Spinal cord (tissue), 10 donors: ENCODE results near the gene SLC39A12. TPM values are rescaled to one million over a fixed set of nuclear protein-coding genes. Genes with fewer than 3 reads are reported as not detected.

Experiments used
- DNase-seq, 6 donors: peaks; one replicate each; pipeline versions ENCODE4 v3.0.0 to v3.0.0-alpha.2; 2013 to 2015; ENCODE audit warnings: low spot score in 6 of 6, low read depth in 4 of 6
- H3K27ac ChIP-seq: one replicate; pipeline ENCODE4 v1.5.1; 2013; ENCODE audit warnings: low read depth, low read length, control low read depth
- H3K27me3 ChIP-seq: one replicate; pipeline ENCODE4 v1.6.1; 2013; ENCODE audit warnings: low read length; ENCODE audit not compliant: control insufficient read depth, insufficient read depth
- H3K36me3 ChIP-seq: one replicate; pipeline ENCODE4 v1.6.1; 2013; ENCODE audit warnings: low read length; ENCODE audit not compliant: control insufficient read depth, insufficient read depth
- H3K4me1 ChIP-seq: one replicate; pipeline ENCODE4 v1.6.1; 2013; ENCODE audit warnings: low read length; ENCODE audit not compliant: control insufficient read depth, insufficient read depth
- H3K4me3 ChIP-seq: one replicate; pipeline ENCODE4 v1.5.1; 2013; ENCODE audit warnings: low read depth, low read length, control low read depth
- H3K9me3 ChIP-seq: one replicate; pipeline ENCODE4 v1.6.1; 2013; ENCODE audit warnings: low read length; ENCODE audit not compliant: control insufficient read depth, insufficient read depth
- WGBS: methylation state at CpG from one replicate; pipeline ENCODE4 v1.1.5; 2013; ENCODE audit warnings: missing lambda C conversion rate; ENCODE audit not compliant: insufficient coverage; 5-methylcytosine and 5-hydroxymethylcytosine counted together
- polyA plus RNA-seq, 2 donors: library from polyadenylated mRNA; unstranded; fragments of 120-200 nt; gene quantifications; one replicate each; pipeline ENCODE4 v1.2.1, GENCODE V29; 2013; ENCODE audit not compliant: insufficient read length in 2 of 2
- total RNA-seq, 2 donors: library from RNA; depleted of rRNA in 1 of 2; stranded (reverse); fragments of 120-200 nt in 1 of 2; fragments of >200 nt in 1 of 2; gene quantifications; one replicate each; pipeline versions ENCODE4 v1.2.3 to v1.2.4, GENCODE V29; 2013 to 2014
- donor health status: healthy.

The SLC39A12 gene
- total and polyA plus RNA-seq, 4 donors, result 5.7 to 46.9 (median 10.2) TPM

DNA sequence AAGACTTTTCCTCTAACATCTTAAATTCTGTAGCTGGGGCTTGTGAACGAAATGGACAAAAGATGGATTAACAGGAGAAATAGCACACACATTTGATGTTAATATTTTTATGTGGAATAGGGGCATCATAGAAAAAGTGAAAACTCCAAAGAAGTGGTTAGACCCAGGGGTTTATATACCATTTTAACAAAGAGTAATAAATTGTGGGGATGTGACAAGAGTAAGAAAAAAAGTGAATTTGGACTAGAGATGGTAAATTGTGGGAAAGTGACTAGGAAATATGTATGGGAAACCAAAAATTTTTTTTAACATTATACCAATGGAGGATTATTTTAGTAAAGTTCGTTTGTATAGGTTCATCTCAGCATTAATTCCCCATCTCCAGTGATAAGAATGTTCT lies 8.2 kb downstream of the SLC39A12 start:
- Histone ChIP-seq H3K9me3 (peaks cover 1% of the 10 kb centered on the region), H3K4me3 (no peak overlapping the region), H3K27ac (no peak overlapping the region), H3K27me3 (no peaks in the 10 kb centered on the region), H3K36me3 (no peaks in the 10 kb centered on the region), H3K4me1 (no peaks in the 10 kb centered on the region)
- WGBS, result no CpG with 5 or more reads among the region's 2 CpGs
- DNase-seq, result no peak

DNA sequence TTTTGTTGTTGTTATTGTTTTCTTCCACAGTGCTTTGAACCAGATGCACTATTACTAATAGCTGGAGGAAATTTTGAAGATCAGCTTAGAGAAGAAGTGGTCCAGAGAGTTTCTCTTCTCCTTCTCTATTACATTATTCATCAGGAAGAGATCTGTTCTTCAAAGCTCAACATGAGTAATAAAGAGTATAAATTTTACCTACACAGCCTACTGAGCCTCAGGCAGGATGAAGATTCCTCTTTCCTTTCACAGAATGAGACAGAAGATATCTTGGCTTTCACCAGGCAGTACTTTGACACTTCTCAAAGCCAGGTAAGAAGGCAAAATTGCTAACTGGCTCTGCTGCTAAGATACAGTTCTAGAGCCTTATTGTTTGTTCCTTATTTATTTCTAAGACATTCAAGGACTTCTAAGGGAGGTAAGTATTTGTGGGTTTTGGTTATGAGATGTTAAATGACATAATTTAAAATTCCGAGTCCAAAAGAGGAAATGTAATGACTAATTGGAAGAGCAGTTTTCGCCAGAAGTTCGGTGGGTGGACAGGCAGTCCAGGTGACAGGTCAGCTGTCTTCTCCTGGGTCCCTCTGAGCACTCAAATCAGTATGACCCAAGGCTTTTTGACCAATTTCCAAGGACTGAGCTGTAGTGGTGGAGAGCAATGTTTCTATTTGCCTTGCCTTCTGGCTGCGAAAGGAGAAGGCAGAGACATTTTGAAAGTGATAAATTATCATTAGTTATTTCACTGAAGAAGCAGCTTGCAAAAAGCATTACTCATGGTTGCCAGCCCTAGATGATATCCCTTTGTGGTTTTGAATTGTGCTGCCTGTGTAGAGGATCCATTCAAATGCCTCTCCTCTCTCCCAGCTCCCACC lies 10.1 kb downstream of the SLC39A12 start:
- H3K27me3 ChIP-seq, result no peaks in the 10 kb centered on the region
- WGBS, result 96% methylated on average over 3 of the region's 4 CpGs
- no peaks in the 10 kb centered on the region for H3K36me3 ChIP-seq
- H3K4me1 ChIP-seq, result no peaks in the 10 kb centered on the region
- H3K9me3 ChIP-seq, result peaks cover 1% of the 10 kb centered on the region
- DNase-seq, result peak in 1 of 6 donors; percentile 13
- no peak overlapping the region for H3K4me3 ChIP-seq
- H3K27ac ChIP-seq, result no peak overlapping the region

DNA sequence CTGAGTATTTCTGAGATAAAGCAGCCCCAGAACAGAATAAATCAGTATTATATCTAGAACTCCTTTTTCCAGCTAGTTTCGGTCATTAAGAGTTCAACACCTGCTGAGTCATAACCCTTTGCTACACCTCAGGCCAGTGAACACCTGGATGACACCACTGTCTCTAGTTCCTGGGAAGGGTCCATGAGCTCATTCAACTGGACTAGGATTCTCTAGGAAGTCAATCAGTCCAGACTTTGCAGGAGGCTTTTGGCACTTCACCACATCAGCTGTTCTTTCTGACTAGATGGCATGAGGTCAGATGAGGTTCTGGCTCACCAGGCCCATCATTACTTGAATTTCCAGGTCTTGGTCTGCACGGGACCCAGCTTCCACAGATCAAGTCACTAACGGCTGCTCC lies 11.7 kb downstream of the SLC39A12 start:
- Histone ChIP-seq H3K27me3 (no peaks in the 10 kb centered on the region), H3K4me3 (no peak overlapping the region), H3K36me3 (no peaks in the 10 kb centered on the region), H3K4me1 (no peaks in the 10 kb centered on the region), H3K9me3 (peaks cover 1% of the 10 kb centered on the region), H3K27ac (no peak overlapping the region)
- DNase-seq, result no peak
- 96% methylated on average over 3 of the region's 3 CpGs for WGBS

DNA sequence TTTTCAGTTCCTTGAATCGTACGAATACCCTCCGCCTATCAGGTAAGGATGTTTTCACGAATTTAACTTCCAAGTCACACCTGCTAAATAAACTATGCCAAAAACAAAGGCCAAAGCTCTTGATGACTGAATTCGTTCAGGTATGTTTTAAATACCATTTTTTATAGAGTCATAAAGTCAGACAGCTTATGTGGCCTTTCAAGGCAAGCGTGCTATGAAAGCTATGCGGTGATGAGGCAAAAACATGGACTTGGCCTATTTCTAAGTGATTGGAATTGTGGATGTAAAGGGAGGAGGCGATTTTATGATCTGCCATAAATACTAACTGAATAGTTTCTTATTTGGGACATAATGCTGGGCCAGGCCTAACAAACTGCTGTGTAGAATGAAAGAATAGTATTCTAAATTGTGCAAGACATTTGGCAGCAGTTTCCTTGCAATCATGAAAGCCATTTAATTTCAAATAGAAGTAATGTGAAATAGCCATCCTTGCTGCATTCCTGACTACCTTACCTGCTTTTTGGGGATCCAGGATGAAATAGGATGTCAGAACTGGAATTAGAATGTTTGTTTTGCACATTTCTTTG lies 14.0 kb downstream of the SLC39A12 start:
- no peaks in the 10 kb centered on the region for H3K4me1 ChIP-seq
- no peak overlapping the region for H3K27ac ChIP-seq
- H3K9me3 ChIP-seq, result no peaks in the 10 kb centered on the region
- H3K4me3 ChIP-seq, result no peak overlapping the region
- no peaks in the 10 kb centered on the region for H3K36me3 ChIP-seq
- no peak for DNase-seq
- H3K27me3 ChIP-seq, result no peaks in the 10 kb centered on the region
- 100% methylated on average over 2 of the region's 8 CpGs for WGBS

DNA sequence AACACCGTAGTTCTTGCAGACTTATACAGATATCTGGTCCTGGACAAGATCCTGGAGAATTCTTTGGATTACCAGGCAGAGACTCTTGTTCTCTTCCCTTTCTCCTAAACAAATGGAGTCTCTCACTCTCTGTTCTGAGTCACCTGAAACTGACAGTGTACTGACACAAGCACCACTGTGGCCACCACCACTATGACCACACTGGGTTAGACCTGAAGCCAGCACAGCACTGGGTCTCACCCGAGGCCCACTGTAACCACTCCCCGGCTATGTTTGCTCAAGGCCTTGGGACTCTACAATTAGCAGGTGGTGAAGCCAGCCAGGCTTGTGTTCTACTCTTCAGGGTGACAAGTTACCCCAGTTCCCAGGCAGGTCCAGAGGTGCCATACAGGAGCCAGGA lies 22.8 kb downstream of the SLC39A12 start:
- H3K27me3 ChIP-seq, result no peaks in the 10 kb centered on the region
- H3K27ac ChIP-seq, result no peak overlapping the region
- no peaks in the 10 kb centered on the region for H3K36me3 ChIP-seq
- no peak for DNase-seq
- 96% methylated on average over 3 of the region's 3 CpGs for WGBS
- H3K9me3 ChIP-seq, result no peaks in the 10 kb centered on the region
- no peaks in the 10 kb centered on the region for H3K4me1 ChIP-seq
- H3K4me3 ChIP-seq, result no peak overlapping the region

DNA sequence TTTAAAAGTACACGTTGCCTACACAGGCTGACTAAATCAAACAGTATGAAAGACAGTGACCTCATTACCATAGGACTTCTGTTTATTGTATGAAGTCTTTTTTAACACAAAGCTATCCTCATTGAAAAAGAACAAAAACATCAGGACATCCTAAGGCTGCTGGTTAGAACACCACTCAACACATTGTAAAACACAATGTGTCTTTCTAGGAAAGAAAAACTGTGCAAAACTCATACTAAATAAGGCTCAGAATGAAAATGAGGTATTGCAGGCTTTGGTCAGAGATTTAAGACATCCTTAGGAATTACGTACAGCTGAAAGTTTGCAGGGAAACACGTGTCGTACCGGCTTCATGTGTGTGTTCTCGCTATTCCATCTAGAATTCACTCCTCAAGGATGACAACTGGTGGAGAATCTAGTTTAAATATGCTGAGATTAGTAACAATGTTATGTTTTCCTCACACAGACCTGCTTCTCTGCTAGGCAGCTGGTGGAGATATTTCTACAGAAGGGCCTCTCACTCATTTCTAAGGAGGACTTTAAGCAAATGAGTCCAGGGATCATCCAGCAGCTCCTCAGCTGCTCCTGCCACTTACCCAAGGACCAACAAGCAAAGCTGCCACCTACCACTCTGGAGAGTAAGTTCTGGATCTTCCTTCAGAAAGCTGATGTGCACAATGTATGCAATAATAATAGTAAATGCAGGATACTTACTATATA lies 29.3 kb downstream of the SLC39A12 start:
- no peaks in the 10 kb centered on the region for H3K4me1 ChIP-seq
- no peaks in the 10 kb centered on the region for H3K36me3 ChIP-seq
- H3K27me3 ChIP-seq, result no peaks in the 10 kb centered on the region
- no peak for DNase-seq
- H3K4me3 ChIP-seq, result no peak overlapping the region
- H3K9me3 ChIP-seq, result no peaks in the 10 kb centered on the region
- no peak overlapping the region for H3K27ac ChIP-seq
- WGBS, result 95% methylated on average over 4 of the region's 6 CpGs

DNA sequence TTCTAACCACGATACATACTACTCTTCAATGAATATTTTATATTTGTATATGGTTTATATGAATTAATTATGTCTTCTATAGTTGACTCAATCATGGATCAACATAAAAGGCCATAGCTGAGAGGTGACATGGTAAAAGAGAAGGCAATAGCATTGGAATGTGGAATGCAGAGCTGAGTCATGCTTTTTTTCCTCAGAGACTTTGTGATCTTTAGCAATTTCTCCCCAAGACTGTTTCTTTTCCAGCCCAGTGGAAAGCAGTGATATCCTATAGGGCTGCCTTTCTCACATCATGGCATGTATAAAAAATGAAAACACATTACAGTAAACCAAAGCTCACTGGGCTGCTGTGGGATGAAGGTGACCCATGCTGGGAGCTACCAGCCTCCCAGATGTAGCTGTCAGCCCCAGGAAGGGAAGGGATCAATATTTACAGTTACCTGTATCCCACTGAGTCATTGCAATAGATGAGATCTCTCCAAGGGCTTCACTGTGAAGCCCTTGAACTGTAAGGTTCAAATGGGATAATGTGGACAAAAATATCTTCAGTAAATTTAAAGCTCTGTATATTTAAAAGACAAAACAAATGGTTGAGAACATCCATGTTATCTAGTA lies 30.2 kb downstream of the SLC39A12 start:
- Histone ChIP-seq H3K4me3 (no peak overlapping the region), H3K4me1 (no peaks in the 10 kb centered on the region), H3K27me3 (no peaks in the 10 kb centered on the region), H3K9me3 (no peaks in the 10 kb centered on the region), H3K36me3 (no peaks in the 10 kb centered on the region), H3K27ac (no peak overlapping the region)
- DNase-seq, result peak in 1 of 6 donors; percentile 11
- no CpG with 5 or more reads among the region's 1 CpG for WGBS

DNA sequence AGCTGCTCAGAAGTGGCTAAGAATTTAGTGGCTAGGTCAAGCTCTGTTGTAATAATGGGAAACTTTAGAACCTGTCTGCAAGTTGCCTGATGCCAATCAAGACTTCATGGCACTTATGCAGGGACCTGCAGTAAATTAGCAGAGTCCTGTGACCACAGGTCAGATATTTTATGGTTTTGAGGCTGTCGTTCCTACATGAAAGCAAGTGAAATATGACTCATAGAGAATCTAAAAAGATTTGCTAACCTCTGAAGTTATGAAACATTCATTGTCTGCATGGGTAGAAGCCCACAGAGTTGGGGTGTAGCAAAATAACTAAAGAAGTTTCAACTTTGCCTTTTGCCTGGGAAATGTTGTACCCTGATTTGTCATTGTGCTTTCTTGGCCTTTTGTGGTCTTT lies 32.3 kb downstream of the SLC39A12 start:
- Histone ChIP-seq H3K36me3 (no peaks in the 10 kb centered on the region), H3K4me3 (no peak overlapping the region), H3K9me3 (no peaks in the 10 kb centered on the region), H3K4me1 (no peaks in the 10 kb centered on the region), H3K27ac (no peak overlapping the region), H3K27me3 (no peaks in the 10 kb centered on the region)
- no peak for DNase-seq
- WGBS, result no CpG with 5 or more reads among the region's 1 CpG

DNA sequence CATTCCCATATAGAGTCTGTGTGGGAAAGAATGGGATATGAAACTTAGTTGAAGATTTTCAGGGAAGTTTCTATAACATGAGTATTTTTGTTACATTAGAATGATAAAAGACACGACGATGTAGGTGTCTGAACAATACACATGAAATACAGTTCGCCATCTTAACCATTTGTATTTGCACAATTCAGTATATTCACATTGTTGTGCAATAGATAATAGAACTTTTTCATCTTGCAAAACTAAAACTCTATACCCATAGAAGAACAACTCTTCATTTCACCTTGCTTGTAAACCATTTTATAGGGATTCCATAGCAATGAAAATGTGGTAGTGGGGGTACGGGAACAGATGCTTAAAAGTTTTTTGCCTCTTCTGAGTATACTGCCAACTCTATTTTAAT lies 32.8 kb downstream of the SLC39A12 start:
- Histone ChIP-seq H3K4me1 (no peaks in the 10 kb centered on the region), H3K4me3 (no peak overlapping the region), H3K36me3 (no peaks in the 10 kb centered on the region), H3K27ac (no peak overlapping the region), H3K9me3 (no peaks in the 10 kb centered on the region), H3K27me3 (no peaks in the 10 kb centered on the region)
- no peak for DNase-seq
- WGBS, result no CpG with 5 or more reads among the region's 4 CpGs
